ENCODE data around the gene PTGIR. TPM values are rescaled to one million over a fixed set of nuclear protein-coding genes. Genes with fewer than 3 reads are reported as not detected.

The PTGIR gene
- total RNA-seq, 2 experiments from 2014 or later: 45.4 to 48.8 TPM

DNA sequence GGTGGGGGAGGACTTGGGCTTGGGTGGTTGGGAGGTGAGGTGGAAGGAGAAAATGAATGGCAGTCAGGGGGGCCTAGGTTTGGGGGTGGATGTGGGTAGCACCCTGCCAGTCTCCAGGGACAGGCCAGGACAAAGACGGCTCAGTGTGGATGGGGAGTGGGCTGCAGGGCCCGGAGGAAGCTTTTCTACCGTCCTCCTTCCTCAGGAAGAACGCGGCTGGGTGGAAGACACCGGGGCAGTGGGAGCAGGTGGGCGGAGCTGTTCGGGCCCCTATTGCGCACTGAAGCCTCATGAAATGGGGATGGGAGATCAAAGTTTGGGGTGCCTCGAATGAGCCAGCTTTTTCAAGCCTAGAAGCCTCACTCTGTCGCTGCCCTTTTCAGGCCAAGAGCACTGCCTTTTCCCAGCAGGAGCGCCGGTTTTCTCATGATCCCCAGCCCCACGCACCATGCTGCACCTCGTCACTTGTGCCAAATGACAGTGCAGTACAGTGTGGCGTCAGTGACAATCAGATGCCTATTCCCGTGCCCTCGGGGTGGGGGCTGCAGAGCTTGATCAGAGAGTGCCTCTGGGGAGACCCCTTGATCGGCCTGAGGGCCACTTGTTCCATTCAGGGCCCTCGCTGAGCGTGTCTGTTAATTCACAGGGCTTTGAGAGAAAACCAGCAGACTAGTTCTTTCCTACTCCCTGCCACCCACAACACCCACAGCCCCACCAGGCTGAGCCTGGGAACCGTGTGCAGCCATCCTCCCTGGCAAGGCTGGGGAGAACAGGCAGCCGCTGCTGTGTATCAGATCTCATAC is 22.3 kb downstream of the PTGIR start:
- intact Hi-C loops (cut with micrococcal nuclease): no loop called here
- DNase-seq: peak; percentile 77
- ChIA-PET POLR2A (interaction anchor here (0.7 to 10.7 kb wide), 15 partner anchors 13 to 252 kb away, joined by 3 to 232 read pairs (median 7); partner anchors contain the start of genes DACT3, PRKD2, PTGIR and SLC1A5), CTCF (interaction anchor here (0.6 to 4.3 kb wide), 6 partner anchors 10 to 65 kb away, joined by 3 to 56 read pairs (median 7); partner anchors contain the start of gene DACT3)
- Mint-ChIP-seq H3K4me1 (ENCODE audit: low read depth) (peaks cover 32% of the 10 kb centered on the region), H3K27me3 (no peaks in the 10 kb centered on the region), H3K27ac (peak overlapping the region; percentile 100), H3K36me3 (ENCODE audit: low read depth) (peaks cover 50% of the 10 kb centered on the region), H3K9me3 (peaks cover 11% of the 10 kb centered on the region), H3K4me3 (peak overlapping the region; percentile 99)
- ATAC-seq: peak; percentile 14
- TF ChIP-seq, protein P1, sequence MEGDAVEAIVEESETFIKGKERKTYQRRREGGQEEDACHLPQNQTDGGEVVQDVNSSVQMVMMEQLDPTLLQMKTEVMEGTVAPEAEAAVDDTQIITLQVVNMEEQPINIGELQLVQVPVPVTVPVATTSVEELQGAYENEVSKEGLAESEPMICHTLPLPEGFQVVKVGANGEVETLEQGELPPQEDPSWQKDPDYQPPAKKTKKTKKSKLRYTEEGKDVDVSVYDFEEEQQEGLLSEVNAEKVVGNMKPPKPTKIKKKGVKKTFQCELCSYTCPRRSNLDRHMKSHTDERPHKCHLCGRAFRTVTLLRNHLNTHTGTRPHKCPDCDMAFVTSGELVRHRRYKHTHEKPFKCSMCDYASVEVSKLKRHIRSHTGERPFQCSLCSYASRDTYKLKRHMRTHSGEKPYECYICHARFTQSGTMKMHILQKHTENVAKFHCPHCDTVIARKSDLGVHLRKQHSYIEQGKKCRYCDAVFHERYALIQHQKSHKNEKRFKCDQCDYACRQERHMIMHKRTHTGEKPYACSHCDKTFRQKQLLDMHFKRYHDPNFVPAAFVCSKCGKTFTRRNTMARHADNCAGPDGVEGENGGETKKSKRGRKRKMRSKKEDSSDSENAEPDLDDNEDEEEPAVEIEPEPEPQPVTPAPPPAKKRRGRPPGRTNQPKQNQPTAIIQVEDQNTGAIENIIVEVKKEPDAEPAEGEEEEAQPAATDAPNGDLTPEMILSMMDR (IDR thresholded peaks at IDR 0.05): no peak

- ATAC-seq (no peak), DNase-seq (no peak)
- TF ChIP-seq, protein P1 (IDR thresholded peaks at IDR 0.05): no peak
- CTCF ChIA-PET: interaction anchor here (0.7 to 4.3 kb wide), 7 partner anchors 11 to 64 kb away, joined by 4 to 56 read pairs (median 7); partner anchors contain the start of gene DACT3
- Mint-ChIP-seq H3K9me3 (peaks cover 11% of the 10 kb centered on the region), H3K27ac (peak within 1 kb of the TSS; percentile 100), H3K4me3 (peak within 1 kb of the TSS; percentile 99), H3K27me3 (no peaks in the 10 kb centered on the region), H3K36me3 (ENCODE audit: low read depth) (peaks cover 40% of the 10 kb centered on the region), H3K4me1 (ENCODE audit: low read depth) (peaks cover 32% of the 10 kb centered on the region)
- POLR2A ChIA-PET: interaction anchor here (0.6 to 10.7 kb wide), 23 partner anchors 11 to 251 kb away, joined by 3 to 232 read pairs (median 6); partner anchors contain the start of genes DACT3, PRKD2, PTGIR and SLC1A5
- intact Hi-C loops (cut with micrococcal nuclease): no loop called here
Observed at GRCh38 chr19:46601318-46602224, 23.3 kb downstream of the PTGIR start, which contains the start of gene CALM3. TSS of gene CALM3 (plus strand) at chr19:46601330. CDS start at chr19:46601435, 105 bp downstream.

DNA sequence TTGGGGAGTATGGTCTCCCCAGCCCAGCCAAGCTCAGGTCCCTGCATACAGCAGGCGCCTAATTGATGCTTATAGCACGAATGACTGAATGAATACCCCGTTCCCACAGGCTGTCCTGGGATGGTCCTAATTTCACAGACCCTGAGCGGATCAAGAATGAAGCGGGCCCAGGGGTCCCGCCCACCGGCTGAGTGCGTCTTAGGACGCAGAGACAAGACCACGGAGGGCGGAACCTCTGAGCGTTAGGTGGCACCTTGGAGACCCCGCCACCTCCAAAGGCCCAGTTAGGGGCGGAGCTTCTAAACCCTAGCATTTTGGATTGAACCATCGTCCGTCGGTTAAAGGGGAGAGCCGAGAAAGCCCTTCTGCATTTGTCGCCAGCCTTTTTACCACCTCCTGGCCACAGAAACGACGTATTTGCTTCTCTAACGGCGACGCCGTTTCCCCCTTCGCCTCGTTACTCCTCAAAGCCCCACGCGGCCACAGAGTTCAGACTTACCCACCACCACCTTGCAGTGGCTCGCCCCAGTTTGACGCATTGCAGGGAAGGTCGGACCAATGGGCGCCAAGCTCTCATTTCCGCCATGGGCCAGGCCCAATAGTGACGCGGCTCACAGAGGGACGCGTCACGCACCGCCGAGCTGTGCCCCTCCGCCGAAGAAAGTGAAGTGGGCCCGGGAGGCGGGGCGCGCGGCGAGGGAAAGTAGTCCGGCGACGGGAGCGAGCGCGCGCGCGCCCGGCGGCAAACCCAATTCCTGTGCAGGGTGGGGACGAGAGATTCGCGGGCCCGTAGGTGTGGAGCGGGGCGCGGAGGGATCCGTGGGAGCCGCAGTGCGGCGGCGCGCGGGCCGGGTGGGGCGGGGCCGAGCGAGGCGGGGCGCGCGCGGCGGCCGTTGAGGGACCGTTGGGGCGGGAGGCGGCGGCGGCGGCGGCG is 24.2 kb downstream of the PTGIR start:
- peaks cover 11% of the 10 kb centered on the region for H3K9me3 Mint-ChIP-seq
- H3K36me3 Mint-ChIP-seq (ENCODE audit: low read depth): peaks cover 32% of the 10 kb centered on the region
- DNase-seq: peak; percentile 99
- POLR2A ChIA-PET: interaction anchor here (0.6 to 10.7 kb wide), 27 partner anchors 10 to 250 kb away, joined by 3 to 232 read pairs (median 5); partner anchors contain the start of genes DACT3, FKRP, PRKD2 and SLC1A5
- TF ChIP-seq, protein P1 (IDR thresholded peaks at IDR 0.05): no peak
- peak; percentile 90 for ATAC-seq
- CTCF ChIA-PET: interaction anchor here (0.8 to 4.3 kb wide), 10 partner anchors 12 to 104 kb away, joined by 3 to 56 read pairs (median 5); partner anchors contain the start of gene DACT3
- H3K27me3 Mint-ChIP-seq: no peaks in the 10 kb centered on the region
- intact Hi-C loops (cut with micrococcal nuclease): no loop called here
- peak overlapping the region; percentile 99 for H3K4me3 Mint-ChIP-seq
- H3K27ac Mint-ChIP-seq: peak overlapping the region; percentile 100
- H3K4me1 Mint-ChIP-seq (ENCODE audit: low read depth): peaks cover 27% of the 10 kb centered on the region

GRCh38 chr19:46599716-46600373 is 25.0 kb downstream of the PTGIR start:
- Mint-ChIP-seq H3K27me3 (no peaks in the 10 kb centered on the region), H3K4me1 (ENCODE audit: low read depth) (peaks cover 23% of the 10 kb centered on the region), H3K4me3 (peak overlapping the region; percentile 99), H3K9me3 (peaks cover 11% of the 10 kb centered on the region), H3K27ac (peak overlapping the region; percentile 100), H3K36me3 (ENCODE audit: low read depth) (peaks cover 30% of the 10 kb centered on the region)
- no peak for DNase-seq
- intact Hi-C loops (cut with micrococcal nuclease): no loop called here
- TF ChIP-seq, protein P1 (IDR thresholded peaks at IDR 0.05): no peak
- POLR2A ChIA-PET: interaction anchor here (0.6 to 10.7 kb wide), 19 partner anchors 9 to 188 kb away, joined by 3 to 232 read pairs (median 6); partner anchors contain the start of genes DACT3, FKRP, PRKD2 and SLC1A5
- no peak for ATAC-seq
- CTCF ChIA-PET: interaction anchor here (0.8 to 4.3 kb wide), 8 partner anchors 13 to 105 kb away, joined by 3 to 56 read pairs (median 5); partner anchors contain the start of gene DACT3

Measured in activated CD8-positive, alpha-beta T cell treated with anti-CD3 and anti-CD28 coated beads for 36 hours (primary cell).